GM21390 (cell line): ENCODE results near the gene CFAP68.
"Not testable (repeated sequence)": the region's sequence is repeated elsewhere in the genome, so short reads cannot be mapped to it uniquely, and the experiment has no call there.

ENCODE experiments used
- ATAC-seq: cut with Tn5 transposase; IDR thresholded peaks from one replicate; pipeline ENCODE4 v1.9.1; 2021; ENCODE audit not compliant: unreplicated experiment

CFAP68 gene

DNA sequence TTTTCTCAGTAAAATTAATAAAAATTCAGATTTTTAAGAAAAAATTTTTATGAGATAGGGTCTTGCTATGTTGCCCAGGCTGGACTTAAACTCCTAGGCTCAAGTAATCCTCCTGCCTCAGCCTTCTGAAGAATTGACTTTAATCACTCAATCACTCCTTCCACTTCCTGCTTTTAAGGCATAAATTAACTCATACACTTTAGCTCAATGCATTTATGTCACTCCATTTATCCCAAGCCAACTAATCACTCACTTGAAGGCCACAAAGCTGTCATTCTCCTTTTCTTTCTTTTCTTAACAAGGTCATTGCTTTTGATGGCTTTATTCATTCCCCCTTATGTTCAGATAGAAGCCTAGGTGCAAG, 8.8 kb upstream of the CFAP68 start:
- ATAC-seq = peak; percentile 10

DNA sequence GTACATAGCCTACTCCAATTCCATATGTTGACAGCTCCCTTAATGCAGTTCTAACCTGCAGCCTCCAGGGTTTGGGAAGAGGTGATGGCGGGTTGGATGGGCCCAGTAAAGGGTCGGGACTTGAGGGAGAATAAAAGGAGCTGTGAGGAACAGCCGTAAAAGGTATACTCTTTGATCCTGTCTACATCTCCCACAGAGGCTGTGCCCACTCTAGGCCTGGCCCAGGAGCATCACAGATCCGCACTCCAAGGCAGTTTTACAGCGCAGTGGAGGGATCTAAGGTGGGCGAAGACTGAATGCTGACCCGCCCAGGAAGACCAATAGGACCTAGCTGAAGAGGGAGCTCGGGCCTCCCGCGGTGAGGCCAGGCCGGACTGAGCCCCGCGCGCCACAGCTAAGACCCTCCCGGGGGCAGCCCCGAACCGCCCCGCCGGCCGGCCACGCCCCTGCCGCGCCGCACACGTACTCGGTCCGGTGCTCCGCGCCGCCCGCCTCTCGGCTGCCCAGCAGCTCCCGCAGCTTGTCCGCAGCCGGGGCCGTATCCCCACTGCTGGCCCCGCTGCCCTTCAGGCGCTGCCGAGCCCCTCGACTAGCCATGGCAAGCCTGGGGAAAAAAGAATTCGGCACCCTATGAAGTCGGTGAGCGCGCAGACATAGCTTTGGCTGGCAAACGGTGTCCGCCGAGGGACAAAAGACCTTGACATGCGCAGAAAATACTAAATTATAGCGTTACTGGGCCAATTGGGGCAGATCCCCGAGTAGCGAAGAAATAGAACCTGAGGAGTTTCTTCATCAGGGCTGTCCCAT, 8.3 kb upstream of the CFAP68 start, which contains the start of gene ALG9:
TSS of gene ALG9 (minus strand) at position 696 of the 807 bp plus-strand sequence. CDS start at position 597, 99 bp downstream.
- peak; percentile 89 for ATAC-seq

DNA sequence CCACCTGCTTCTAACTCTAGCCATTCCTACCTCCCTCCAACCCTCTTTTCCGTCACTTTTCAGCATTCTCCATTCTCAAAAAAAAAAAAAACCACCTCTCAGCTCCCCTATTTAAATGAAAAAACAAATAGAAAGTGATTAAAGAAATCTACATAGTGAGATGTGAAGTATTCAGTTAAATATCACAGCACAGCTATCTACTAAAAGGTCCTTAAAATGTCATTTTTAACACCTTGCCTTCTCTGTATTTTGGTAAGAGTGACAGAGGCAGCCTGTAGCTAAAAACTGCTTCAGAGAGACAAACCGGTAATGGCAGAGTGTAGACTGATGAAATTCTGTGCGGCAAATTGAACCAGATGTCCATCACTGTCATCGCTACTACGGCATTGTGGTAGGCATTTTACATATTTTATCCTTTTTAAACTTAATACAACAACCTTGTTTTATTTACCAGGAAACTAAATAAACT, 7.6 kb upstream of the CFAP68 start:
- no peak for ATAC-seq

DNA sequence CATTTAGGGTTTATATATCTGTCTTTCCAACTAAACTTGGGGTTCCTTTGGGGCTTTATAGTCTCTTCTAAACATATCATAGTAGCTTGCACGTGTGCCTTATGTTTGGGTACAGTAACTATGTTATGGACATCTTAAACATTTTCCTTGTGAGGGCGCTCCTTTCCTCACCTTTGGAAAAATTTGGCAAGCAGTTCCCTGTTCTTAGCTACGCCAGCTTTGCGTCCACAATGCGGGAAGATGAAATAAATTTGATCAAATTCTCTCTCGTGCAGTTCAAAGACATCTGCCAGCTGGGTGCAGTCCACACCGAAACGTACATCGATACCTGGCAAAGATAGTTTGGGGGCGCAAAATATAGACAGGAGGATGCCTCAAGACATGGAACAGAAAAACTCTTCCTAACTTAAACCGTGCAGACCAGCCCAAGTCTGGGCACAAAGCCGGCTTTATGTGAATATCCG, 924 bp upstream of the CFAP68 start:
- ATAC-seq = peak; percentile 17

DNA sequence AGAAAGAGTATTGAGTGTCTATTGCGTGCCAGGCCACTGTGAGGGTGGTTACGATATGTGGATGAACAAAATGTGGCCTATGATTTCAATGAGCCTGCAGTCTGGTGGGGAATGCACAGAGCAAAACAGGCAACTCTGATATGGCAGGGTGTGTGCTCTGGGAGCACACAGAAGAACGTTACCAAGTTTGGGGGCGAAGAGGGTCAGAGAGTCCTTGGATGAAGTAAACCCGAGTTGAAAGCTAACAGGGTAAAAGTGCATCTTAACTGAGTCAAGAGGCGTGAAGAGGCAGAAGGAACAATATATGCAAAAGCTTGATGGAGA, 258 bp downstream of the CFAP68 start:
- ATAC-seq = no peak

DNA sequence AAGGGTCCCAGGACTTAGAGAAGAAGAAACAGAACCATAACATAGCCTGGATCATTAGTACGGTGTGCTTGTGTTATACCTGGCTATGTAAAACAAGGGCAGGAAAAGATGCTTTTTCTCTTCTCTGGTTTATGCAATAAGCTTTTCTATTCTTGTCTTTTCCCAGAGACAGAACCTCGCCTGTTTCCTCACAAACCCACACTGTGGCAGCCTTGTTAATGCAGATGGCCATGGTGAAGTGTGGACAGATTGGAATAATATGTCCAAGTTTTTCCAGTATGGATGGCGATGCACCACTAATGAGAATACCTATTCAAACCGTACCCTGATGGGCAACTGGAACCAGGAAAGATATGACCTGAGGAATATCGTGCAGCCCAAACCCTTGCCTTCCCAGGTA, 2.9 kb downstream of the CFAP68 start:
- ATAC-seq = no peak

DNA sequence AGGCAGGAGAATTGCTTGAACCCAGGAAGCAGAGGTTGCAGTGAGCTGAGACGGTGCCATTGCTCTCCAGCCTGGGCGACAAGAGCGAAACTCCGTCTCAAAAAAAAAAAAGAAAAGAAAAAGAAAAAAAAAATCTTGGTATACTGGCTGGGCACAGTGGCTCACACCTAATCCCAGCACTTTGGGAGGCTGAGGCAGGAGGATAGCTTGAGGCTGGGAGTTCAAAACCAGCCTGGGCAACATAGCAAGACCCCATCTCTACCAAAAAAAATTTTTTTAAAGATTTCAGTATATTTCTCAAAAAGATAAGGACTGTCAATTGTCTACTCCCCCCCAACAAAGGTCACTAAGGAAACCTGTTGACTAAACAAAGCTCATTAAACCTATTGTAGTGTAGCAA, 5.7 kb downstream of the CFAP68 start:
- ATAC-seq = not testable (repeated sequence)

DNA sequence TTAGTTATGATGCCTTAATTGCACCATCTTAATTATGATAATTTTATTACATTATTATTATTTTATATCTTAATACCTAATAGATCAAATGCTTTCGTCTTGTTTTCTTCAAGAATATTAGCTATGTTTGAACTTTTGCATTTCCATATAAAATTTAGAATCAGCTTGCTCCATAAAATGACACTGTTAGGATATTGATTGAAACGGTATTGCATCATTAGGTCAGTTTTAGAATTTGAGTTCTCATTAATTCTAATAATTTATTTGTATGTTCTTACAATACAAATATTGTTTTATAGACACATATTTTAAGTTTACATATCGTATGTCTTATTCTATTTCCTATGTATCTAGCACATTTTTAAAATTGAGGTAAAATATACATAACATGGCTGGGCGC, 6.7 kb downstream of the CFAP68 start:
- ATAC-seq = no peak

DNA sequence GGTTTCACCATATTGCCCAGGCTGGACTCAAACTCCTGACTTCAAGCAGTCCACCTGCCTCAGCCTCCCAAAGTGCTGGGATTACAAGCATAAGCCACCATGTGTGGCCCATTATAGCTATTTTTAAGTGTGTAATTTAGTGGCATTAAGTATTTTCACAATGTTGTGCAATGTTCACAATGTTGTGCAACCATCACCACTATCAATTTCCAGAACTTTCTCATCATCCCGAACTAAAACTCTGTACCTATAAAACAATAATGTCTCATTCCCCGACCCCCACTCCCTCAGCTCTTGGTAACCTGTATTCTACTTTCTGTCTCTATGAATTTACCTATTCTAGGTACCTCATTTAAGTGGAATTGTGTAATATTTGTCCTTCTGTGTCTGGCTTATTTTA, 7.5 kb downstream of the CFAP68 start:
- ATAC-seq = no peak

DNA sequence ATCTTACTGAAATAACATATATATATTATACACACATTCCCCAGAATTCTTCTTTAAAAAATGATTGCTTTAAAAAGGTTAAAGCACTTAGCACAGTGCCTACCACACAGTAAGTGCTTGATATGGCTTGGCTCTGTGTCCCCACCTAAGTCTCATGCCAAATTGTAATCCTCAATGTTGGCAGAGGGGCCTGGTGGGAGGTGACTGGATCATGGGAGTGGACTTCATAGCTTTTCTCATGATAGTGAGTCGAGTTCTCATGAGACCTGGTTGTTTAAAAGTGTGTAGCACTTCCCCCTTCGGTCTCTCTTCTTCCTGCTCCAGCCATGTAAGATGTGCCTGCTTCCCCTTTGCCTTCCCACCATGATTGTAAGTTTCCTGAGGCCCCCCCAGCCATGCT, 26.1 kb downstream of the CFAP68 start:
- no peak for ATAC-seq

DNA sequence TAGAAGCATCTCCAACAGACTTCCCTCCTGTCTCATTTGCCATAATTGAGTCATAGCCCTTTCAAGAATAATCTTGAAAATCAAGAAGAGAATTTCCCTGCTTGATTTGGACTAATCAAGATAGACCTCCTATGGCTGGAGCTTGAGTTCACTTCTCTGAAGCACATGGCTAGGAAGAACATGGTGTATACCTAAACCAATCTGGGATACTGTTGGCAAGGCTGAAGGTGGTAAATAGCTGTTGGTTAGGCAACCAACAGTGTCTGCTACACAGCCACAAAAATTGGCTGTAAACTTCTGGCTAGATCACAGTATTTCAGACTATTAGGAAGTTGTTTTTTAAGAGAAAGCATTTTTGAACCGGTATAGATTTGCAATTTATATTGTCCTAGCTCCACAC, 27.3 kb downstream of the CFAP68 start:
- ATAC-seq = no peak

DNA sequence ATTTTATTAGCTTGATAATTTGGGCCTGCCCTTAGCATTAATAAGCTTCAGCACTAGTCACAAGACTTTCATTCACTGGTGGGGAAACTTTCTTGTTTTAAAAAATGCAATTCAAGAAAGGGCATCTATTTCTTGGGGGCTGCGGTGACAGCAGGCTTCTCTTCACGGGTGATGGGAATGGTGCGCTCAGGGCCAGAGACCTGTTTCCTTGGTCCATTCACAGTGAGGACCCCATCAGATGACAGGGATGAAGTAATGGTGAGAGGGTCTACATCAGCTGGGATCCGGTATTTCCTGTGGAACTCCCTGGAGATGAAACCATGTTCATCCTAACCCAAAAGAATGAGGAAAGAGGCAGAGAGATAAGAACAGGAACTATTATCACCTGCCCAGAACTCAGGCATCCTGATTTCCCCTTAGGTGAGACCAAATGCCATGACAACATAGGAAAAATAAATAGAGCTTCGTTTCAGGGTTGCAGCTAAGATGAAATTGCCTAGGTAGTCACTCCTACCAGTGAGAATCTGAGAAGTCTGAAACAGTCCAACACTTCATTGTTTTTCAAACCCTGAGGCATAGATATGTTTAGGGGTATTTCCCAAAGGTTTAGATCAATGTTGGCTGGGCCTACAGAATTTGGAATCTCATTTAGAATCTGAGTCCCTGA, 29.4 kb downstream of the CFAP68 start:
- no peak for ATAC-seq

DNA sequence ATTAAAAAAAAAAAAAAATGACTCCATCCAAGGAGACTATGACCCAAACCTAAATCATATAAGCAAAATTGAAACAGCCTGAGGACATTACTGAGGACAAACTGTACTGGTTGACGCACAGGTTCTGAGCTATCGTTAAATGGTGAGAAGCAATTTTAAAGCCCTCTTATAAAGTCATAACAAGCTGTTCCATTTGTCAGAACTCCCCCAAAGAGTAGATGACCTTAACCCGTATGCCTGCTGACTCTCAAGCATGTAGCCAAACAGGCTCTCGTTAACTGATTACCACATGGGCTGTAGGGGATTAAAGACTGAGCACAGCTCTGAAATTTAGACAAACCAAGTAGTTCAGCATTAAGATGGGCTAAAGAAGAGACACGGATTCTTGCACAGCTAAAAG, 30.0 kb downstream of the CFAP68 start:
- ATAC-seq = no peak

DNA sequence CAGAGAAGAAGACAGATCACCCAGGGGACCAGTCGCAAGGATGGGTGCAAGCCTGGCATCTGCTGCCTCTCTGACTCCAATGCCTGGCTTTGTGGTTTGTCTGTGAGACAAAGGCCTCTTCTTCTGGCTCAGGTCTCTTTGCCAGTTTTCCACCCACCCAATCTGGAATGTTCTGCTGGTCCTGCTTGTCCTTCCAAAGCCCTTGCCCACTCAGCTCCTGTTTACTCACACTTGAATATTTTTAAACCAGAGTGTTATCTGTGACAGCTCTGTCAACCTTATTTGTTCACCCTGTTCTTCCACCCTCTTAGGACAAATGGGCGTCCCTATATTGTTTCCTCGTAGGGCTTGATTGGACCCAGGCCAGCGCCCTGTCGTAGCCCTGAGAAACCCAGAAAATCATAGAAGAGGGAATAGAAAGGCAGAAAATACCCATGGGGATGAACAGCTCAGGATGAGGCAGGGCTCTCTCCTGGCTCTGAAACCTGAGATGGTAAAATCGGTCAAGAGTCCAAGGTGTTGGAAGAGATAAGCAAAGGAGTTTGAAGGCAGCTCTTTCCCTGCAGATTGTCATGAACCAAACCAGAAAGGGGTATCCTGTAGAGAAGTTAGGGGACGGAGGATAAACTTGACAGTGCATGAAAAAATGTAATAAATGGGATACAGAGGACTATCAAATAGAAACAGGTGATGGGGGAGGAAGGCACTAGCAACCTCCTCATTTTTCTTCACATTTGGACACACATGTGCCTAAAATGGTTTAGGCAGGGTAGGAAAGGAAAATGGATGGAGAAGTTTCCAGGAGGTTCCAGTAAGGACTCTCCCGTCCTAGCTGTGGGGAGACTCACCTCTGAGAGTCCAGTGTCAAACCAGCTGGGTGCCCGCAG, 31.6 kb downstream of the CFAP68 start:
- no peak for ATAC-seq

DNA sequence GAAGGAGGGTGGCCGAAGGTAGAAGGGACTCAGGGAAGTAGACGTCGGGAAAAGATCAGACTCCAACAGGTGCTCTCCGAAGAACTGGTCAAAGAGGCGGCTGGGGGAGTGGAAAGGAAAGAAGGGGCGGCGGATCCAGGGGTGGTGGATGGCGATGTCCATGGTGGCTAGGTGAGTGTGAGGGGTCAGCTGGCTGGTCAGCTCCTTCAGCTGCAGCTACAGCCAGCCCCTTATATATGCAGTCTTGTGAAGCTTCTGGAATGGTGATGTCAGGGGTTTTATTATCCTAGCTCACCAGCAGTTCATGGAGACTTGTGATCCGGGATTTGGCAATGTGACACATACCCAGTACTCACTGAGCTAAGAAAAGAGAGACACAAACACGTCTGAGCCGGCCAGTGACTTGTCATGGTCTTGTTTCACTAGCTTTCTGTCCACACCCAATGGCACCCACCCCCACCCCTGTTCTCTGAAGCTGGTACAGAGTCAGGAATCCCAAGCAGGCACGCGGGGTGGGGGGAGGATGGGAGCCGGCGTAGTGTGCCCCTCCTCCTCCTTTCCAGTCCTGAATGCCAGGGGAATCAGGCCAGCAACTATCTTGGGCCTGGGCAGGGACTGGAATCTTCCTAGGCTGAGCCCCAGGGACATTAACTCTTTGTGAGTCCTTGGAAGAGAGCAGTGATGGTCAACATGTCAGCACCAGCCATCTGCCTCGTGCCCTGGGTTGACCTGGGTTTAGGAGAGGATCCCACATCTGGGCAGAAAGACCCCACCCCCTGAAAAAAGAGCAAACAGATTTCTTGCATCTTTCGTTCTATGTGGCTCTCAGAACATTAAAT, 32.4 kb downstream of the CFAP68 start, which contains the start of gene CRYAB:
TSS of gene CRYAB (minus strand) at position 208 of the 839 bp plus-strand sequence. CDS start at position 162, 46 bp downstream.
- no peak for ATAC-seq

DNA sequence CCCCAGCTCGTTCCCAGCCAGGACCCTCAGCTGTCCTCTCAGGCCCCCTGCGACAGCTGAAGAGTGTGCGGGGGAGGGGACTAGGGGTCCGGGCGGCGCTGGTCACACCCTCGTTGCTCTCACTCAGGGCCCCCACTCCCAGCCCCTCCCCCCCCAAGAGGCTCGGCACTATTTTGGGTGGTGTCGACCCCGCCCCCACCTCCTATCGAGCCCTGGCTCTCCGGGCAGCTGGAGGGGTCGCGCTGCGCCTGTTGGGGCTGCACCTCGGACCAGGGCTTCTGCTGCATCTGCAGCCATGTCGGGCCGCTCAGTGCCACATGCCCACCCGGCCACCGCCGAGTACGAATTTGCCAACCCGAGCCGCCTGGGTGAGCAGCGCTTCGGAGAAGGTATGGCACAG, 33.2 kb downstream of the CFAP68 start, which contains the start of gene HSPB2:
TSS of gene HSPB2 (plus strand) at position 200 of the 400 bp plus-strand sequence. CDS start at position 296, 96 bp downstream.
- ATAC-seq = no peak

DNA sequence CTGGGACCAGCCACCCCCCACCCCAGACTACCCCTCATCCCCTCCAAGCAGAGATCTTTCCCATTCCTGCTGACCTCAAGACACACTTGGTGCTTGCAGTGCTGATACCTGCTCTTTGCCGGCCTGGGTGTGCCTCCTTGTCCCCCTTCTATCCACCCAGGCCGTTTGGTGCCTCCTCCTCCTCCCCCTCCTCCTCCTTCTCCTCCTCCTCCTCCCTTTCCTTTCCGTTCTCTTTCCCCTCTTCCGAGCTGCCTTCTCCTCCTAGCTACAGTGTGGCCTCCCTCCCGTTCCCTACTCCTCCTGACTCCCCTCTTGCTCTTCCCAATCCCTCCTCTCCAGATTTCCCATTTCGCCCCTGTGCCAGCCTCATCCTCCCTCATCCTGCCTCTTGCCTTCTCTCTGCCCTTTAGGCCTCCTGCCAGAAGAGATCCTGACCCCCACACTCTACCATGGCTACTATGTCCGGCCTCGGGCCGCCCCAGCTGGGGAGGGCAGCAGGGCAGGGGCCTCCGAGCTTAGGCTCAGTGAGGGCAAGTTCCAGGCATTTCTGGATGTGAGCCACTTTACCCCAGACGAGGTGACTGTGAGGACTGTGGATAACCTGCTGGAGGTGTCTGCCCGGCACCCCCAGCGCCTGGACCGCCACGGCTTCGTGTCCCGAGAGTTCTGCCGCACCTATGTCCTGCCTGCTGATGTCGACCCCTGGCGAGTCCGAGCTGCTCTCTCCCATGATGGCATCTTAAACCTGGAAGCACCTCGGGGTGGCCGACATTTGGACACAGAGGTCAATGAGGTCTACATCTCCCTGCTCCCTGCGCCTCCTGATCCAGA, 33.9 kb downstream of the CFAP68 start:
- ATAC-seq = no peak

DNA sequence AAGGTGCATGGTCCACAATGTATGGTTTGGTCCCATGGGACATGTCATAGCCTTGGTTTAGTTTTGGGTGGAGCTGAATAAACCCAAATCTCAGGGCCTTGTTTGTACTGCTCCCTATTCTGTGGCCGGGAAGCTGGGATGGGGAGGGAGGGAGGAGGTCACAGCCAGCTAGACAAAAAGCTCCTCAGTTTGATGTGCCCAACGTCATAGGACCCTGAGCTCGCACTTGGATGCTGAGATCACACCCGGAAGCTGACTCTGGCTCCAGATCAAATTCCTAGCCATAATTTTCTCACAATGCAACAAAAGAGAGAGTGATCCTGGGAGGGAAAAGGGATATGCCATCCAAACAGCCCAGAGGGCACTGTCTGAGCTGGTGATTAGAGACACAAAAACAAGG, 34.7 kb downstream of the CFAP68 start:
- no peak for ATAC-seq

DNA sequence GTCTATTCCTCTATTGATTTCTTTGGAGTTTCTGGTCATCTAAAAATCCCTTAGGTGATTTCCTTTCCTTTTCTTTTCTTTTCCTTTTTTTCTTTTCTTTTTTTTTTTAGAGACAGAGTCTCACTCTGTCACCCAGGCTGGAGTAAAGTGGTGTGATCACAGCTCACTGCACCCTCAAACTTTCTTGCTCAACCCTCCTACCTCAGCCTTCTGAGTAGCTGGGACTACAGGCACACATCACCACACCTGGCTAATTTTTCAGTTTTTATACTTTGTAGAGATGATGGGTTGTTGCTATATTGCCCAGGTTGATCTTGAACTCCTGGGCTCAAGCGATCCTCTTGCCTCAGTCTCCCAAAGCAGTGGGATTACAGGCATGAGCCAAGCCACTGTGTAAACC, 37.4 kb downstream of the CFAP68 start:
- ATAC-seq = no peak
